Subcutaneous abdominal adipose tissue (tissue), 5 donors: ENCODE data around the gene CCDC134.

Experiments
- H3K27ac ChIP-seq: one replicate; pipeline ENCODE4 v1.7.0; 2013; ENCODE audit warnings: low read depth, mild to moderate bottlenecking, inconsistent platforms, low read length, moderate library complexity
- H3K27me3 ChIP-seq, 5 donors: one replicate each; pipeline ENCODE4 v1.7.0; 2013; ENCODE audit warnings: low read length in 5 of 5, inconsistent platforms in 1 of 5; ENCODE audit not compliant: control insufficient read depth in 5 of 5, insufficient read depth in 4 of 5
- H3K36me3 ChIP-seq, 5 donors: one replicate each; pipeline ENCODE4 v1.7.0; 2013; ENCODE audit warnings: low read length in 5 of 5; ENCODE audit not compliant: control insufficient read depth in 5 of 5, insufficient read depth in 5 of 5
- H3K4me1 ChIP-seq, 5 donors: one replicate each; pipeline ENCODE4 v1.7.0; 2013; ENCODE audit warnings: low read length in 5 of 5, mild to moderate bottlenecking in 3 of 5, moderate library complexity in 1 of 5; ENCODE audit not compliant: control insufficient read depth in 5 of 5, insufficient read depth in 5 of 5
- H3K4me3 ChIP-seq, 5 donors: one replicate each; pipeline ENCODE4 v1.7.0; 2013; ENCODE audit warnings: low read length in 5 of 5, low read depth in 1 of 5
- H3K9ac ChIP-seq, 5 donors: one replicate each; pipeline ENCODE4 v1.7.0; 2013; ENCODE audit warnings: low read length in 5 of 5, mild to moderate bottlenecking in 4 of 5, moderate library complexity in 3 of 5
- H3K9me3 ChIP-seq, 5 donors: one replicate each; pipeline ENCODE4 v1.7.0; 2013; ENCODE audit warnings: low read length in 5 of 5; ENCODE audit not compliant: control insufficient read depth in 5 of 5
- donor health status: healthy.
- donor health status: healthy.
- donor health status: healthy.
- donor health status: healthy.
- donor health status: healthy.

CCDC134 gene

GRCh38 chr22:41772198-41772597, 28.3 kb upstream of the CCDC134 start:
- Histone ChIP-seq H3K9ac (no peak overlapping the region), H3K4me1 (no peaks in the 10 kb centered on the region), H3K9me3 (no peaks in the 10 kb centered on the region), H3K36me3 (no peaks in the 10 kb centered on the region), H3K27me3 (peaks cover 0 to 4% (median 0%) of the 10 kb centered on the region in 5 donors), H3K4me3 (no peak overlapping the region), H3K27ac (no peak overlapping the region)

- no peak overlapping the region for H3K27ac ChIP-seq
- H3K9ac ChIP-seq: no peak overlapping the region
- peaks cover 0 to 4% (median 0%) of the 10 kb centered on the region in 5 donors for H3K27me3 ChIP-seq
- no peak overlapping the region for H3K4me3 ChIP-seq
- H3K9me3 ChIP-seq: no peaks in the 10 kb centered on the region
- no peaks in the 10 kb centered on the region for H3K4me1 ChIP-seq
- H3K36me3 ChIP-seq: no peaks in the 10 kb centered on the region
These were observed 27.8 kb upstream of the CCDC134 start for GRCh38 chr22:41772645-41773044.

- H3K9me3 ChIP-seq: no peaks in the 10 kb centered on the region
- H3K27me3 ChIP-seq: peaks cover 0 to 4% (median 0%) of the 10 kb centered on the region in 5 donors
These were observed 25.1 kb upstream of the CCDC134 start for GRCh38 chr22:41775338-41775737.

GRCh38 chr22:41775976-41776375, 24.5 kb upstream of the CCDC134 start:
- Histone ChIP-seq H3K4me1 (peaks cover 0 to 3% (median 0%) of the 10 kb centered on the region in 5 donors), H3K27me3 (peaks cover 0 to 4% (median 0%) of the 10 kb centered on the region in 5 donors), H3K36me3 (no peaks in the 10 kb centered on the region), H3K4me3 (no peak overlapping the region), H3K9me3 (no peaks in the 10 kb centered on the region), H3K27ac (no peak overlapping the region), H3K9ac (no peak overlapping the region)

More at GRCh38 chr22:41775338-41775737, 25.1 kb upstream of the CCDC134 start:
- Histone ChIP-seq H3K36me3 (no peaks in the 10 kb centered on the region), H3K4me1 (no peaks in the 10 kb centered on the region), H3K27ac (no peak overlapping the region), H3K4me3 (no peak overlapping the region), H3K9ac (no peak overlapping the region)

GRCh38 chr22:41776381-41776780, 24.1 kb upstream of the CCDC134 start:
- no peaks in the 10 kb centered on the region for H3K36me3 ChIP-seq
- no peak overlapping the region for H3K4me3 ChIP-seq
- no peaks in the 10 kb centered on the region for H3K9me3 ChIP-seq
- H3K9ac ChIP-seq: no peak overlapping the region
- peaks cover 0 to 4% (median 0%) of the 10 kb centered on the region in 5 donors for H3K27me3 ChIP-seq
- no peak overlapping the region for H3K27ac ChIP-seq
- peaks cover 0 to 6% (median 0%) of the 10 kb centered on the region in 5 donors for H3K4me1 ChIP-seq

- peaks cover 0 to 6% (median 0%) of the 10 kb centered on the region in 5 donors for H3K4me1 ChIP-seq
- no peaks in the 10 kb centered on the region for H3K9me3 ChIP-seq
- H3K27me3 ChIP-seq: peaks cover 0 to 4% (median 0%) of the 10 kb centered on the region in 5 donors
- H3K9ac ChIP-seq: no peak overlapping the region
- H3K27ac ChIP-seq: no peak overlapping the region
- H3K4me3 ChIP-seq: no peak overlapping the region
- no peaks in the 10 kb centered on the region for H3K36me3 ChIP-seq
These were observed 22.6 kb upstream of the CCDC134 start for GRCh38 chr22:41777749-41778425.

- Histone ChIP-seq H3K4me1 (peaks cover 0 to 6% (median 0%) of the 10 kb centered on the region in 5 donors), H3K9ac (no peak overlapping the region), H3K27me3 (peaks cover 0 to 4% (median 0%) of the 10 kb centered on the region in 5 donors), H3K36me3 (no peaks in the 10 kb centered on the region), H3K4me3 (no peak overlapping the region), H3K27ac (no peak overlapping the region), H3K9me3 (no peaks in the 10 kb centered on the region)
These were observed 20.5 kb upstream of the CCDC134 start for GRCh38 chr22:41779929-41780505.

- Histone ChIP-seq H3K36me3 (no peaks in the 10 kb centered on the region), H3K4me1 (peaks cover 0 to 6% (median 0%) of the 10 kb centered on the region in 5 donors), H3K4me3 (peak overlapping the region in 1 of 5 donors; percentile 11), H3K27ac (no peak overlapping the region), H3K27me3 (no peaks in the 10 kb centered on the region), H3K9ac (peak overlapping the region in 1 of 5 donors; percentile 15), H3K9me3 (no peaks in the 10 kb centered on the region)
These were observed 19.6 kb upstream of the CCDC134 start for GRCh38 chr22:41780746-41781505.

GRCh38 chr22:41781507-41781906, 19.0 kb upstream of the CCDC134 start:
- no peaks in the 10 kb centered on the region for H3K27me3 ChIP-seq
- peak overlapping the region in 1 of 5 donors; percentile 15 for H3K9ac ChIP-seq
- peaks cover 0 to 6% (median 5%) of the 10 kb centered on the region in 5 donors for H3K4me1 ChIP-seq
- no peak overlapping the region for H3K4me3 ChIP-seq
- no peak overlapping the region for H3K27ac ChIP-seq
- no peaks in the 10 kb centered on the region for H3K9me3 ChIP-seq
- no peaks in the 10 kb centered on the region for H3K36me3 ChIP-seq

- Histone ChIP-seq H3K9ac (no peak overlapping the region), H3K36me3 (no peaks in the 10 kb centered on the region), H3K9me3 (no peaks in the 10 kb centered on the region), H3K27me3 (no peaks in the 10 kb centered on the region), H3K4me3 (no peak overlapping the region), H3K4me1 (peaks cover 0 to 9% (median 5%) of the 10 kb centered on the region in 5 donors), H3K27ac (no peak overlapping the region)
These were observed 18.2 kb upstream of the CCDC134 start for GRCh38 chr22:41782316-41782715.
